ENCODE measurements around the gene KCNA1.

The KCNA1 gene

DNA sequence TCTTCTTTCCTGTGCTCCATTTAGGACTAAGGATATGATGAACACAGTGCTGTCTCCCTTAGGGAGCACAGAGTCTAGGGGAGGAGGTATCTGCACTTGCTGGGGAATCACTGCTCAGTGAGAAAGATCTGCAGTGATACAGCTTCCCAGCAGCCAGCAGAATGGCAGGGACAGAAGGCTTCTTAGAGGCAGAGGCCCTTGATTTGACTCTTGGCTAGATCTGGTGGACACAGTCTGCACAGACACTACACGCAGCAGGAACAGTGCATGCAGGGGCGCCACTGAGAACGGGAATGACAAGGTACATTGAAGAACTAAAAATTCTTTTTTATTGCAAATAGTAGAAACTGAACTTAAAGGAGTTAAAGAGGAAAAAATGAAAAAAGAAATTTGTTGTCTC, 51.6 kb downstream of the KCNA1 start:
- no peak for DNase-seq

DNA sequence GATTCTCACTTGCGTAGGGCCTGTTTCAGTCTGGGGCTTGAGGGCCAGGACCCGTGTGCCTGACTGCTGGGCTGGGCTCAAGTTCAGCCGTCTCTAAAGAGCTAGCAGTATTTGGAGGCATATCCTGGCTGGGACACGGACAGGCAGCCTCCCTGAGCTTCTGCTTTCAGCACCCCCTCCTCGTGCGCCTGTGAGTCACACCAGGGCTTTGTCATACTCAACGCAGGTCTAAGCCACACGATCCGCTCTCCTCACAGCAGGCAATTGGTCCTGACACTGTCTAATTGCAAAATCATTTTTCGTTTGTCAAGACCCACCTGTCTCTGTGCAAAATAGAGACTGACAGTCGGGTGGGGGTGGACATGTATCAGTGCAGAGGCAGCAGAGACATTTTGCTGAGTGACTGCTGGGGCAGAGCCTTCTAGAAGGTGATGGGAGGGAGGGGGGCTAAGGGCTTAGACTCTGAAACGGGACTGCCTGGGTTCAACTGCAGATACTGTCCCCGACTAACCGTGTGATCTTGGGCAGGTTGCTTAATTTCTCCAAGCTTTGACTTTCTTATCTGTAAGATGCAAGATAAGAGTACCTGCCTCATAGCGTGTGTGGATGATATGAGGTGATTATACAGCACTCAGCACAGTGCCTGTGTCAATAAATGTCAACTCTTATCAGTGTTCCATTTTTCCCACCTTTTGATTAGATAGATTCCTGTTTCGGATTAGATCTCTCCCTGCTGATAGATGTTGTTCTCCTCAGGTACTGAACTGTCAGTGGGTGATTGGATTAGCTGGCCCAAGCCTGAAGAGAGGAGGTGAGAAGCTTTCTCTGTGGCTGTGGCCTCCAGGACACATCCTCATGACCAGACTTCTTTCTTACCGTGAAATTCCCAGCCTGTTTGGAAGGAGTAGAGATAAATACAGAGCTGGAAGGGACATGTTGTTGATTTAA, 53.1 kb downstream of the KCNA1 start:
- DNase-seq, result no peak

All from activated gamma-delta T cell treated with Interleukin-2 at 50 U/mL for 16 hours (primary cell).